DND-41 (cell line): Measurements from ENCODE around the gene KRTAP5-6.
A peak's percentile ranks its signal among the peaks of the same experiment; 100 is the strongest.

Source experiments
- ATAC-seq: fragments of 200-7000 bp; cut with Tn5 transposase; 3 replicates; pipeline ENCODE4 v1.9.1; 2021; ENCODE audit warnings: low read depth; ENCODE audit not compliant: insufficient read depth
- DNase-seq: peaks from one replicate; pipeline ENCODE4 v3.0.0-alpha.2; 2020
- H2AFZ ChIP-seq: 2 replicates; pipeline ENCODE4 v1.6.0; 2012; ENCODE audit warnings: low read depth, low read length
- H3K27ac ChIP-seq: 2 replicates; pipeline ENCODE4 v1.5.1; 2012; ENCODE audit warnings: low read length, inconsistent platforms
- H3K27me3 ChIP-seq: fragments of 200-600 bp; sonication (generic); 2 replicates; pipeline ENCODE4 v1.6.0; 2012; ENCODE audit warnings: low read length, mild to moderate bottlenecking, inconsistent platforms; ENCODE audit not compliant: insufficient read depth, poor library complexity
- H3K36me3 ChIP-seq: 2 replicates; pipeline ENCODE4 v1.5.1; 2012; ENCODE audit warnings: low read length, inconsistent platforms; ENCODE audit not compliant: insufficient read depth
- H3K4me1 ChIP-seq: 2 replicates; pipeline ENCODE4 v1.5.1; 2012; ENCODE audit warnings: mild to moderate bottlenecking, low read length; ENCODE audit not compliant: insufficient read depth
- H3K4me2 ChIP-seq: 2 replicates; pipeline ENCODE4 v1.6.0; 2012; ENCODE audit warnings: mild to moderate bottlenecking, moderate library complexity, low read length, inconsistent platforms; ENCODE audit not compliant: insufficient read depth
- H3K4me3 ChIP-seq, 2 experiments: fragments of 200-600 bp in 1 of 2; shearing (Covaris generic) in 1 of 2; 2 replicates each; pipeline ENCODE4 v1.5.1; 2012 to 2016; ENCODE audit warnings: inconsistent platforms in 2 of 2, low read length in 2 of 2, mild to moderate bottlenecking in 2 of 2, low read depth in 1 of 2, moderate library complexity in 1 of 2
- H3K79me2 ChIP-seq: 2 replicates; pipeline ENCODE4 v1.6.0; 2012; ENCODE audit warnings: low read length, inconsistent platforms; ENCODE audit not compliant: insufficient read depth
- H3K9ac ChIP-seq: 2 replicates; pipeline ENCODE4 v1.6.0; 2012; ENCODE audit warnings: low read depth, mild to moderate bottlenecking, inconsistent platforms, low read length, moderate library complexity
- H3K9me3 ChIP-seq: 2 replicates; pipeline ENCODE4 v1.5.1; 2012; ENCODE audit warnings: low read length, moderate library complexity, mild to moderate bottlenecking, inconsistent platforms; ENCODE audit not compliant: insufficient read depth, severe bottlenecking
- H4K20me1 ChIP-seq: 2 replicates; pipeline ENCODE4 v1.6.0; 2012; ENCODE audit warnings: low read length; ENCODE audit not compliant: insufficient read depth
- EZH2 ChIP-seq: IDR thresholded peaks from 3 replicates; pipeline ENCODE4 v1.6.1; 2012; ENCODE audit warnings: borderline replicate concordance, low read depth, mild to moderate bottlenecking, moderate library complexity, low read length, inconsistent platforms; ENCODE audit not compliant: severe bottlenecking
- TF ChIP-seq, protein P1 (sequence below): IDR thresholded peaks from 2 replicates; pipeline ENCODE4 v1.5.1; 2012; ENCODE audit warnings: borderline replicate concordance, low read length, moderate library complexity, mild to moderate bottlenecking; ENCODE audit not compliant: poor library complexity, severe bottlenecking; ENCODE audit errors: extremely low read depth

The KRTAP5-6 gene

DNA sequence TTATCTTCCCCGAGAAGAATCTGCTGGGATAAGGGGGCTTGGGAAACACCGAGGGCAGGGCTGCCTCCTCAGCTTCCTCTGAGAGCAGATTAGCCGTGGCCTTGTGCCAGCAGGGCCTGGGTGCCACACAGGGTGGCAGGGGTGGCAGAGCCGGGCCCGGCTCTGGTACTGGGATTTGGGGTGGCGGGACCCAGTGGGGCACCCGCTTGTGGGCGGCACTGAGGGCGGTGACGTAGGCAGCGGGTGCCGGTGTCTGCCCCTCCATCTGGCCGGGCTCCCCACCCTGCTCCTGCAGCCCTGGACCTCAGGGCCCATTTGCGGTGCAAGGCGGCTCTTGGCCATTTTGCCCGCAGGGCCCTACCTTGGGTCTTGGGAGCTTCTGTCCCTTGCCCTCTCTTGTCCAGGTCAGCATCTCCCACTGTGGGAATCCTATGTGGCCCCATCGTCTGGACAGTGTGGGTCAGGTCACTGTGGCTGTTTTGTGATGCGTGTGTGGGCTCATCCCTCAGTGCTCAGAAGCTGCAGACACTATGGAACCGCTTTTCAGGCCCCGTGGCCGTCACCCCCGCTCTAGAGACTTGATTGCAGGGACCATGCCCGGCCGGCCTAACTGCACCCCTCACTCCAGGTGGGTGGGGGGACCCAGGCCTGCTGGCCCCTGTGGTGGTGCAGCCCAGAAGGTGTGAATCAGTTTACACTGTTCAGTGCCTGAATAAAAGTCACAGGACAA, 29.7 kb upstream of the KRTAP5-6 start:
- Histone ChIP-seq H3K27me3 (peaks cover 24% of the 10 kb centered on the region), H3K4me2 (no peak overlapping the region), H2AFZ (no peak overlapping the region), H3K79me2 (no peaks in the 10 kb centered on the region), H4K20me1 (0 out of 2 replicates have a peak, but pooled peaks cover 2% of the 10 kb centered on the region), H3K9ac (no peak overlapping the region), H3K9me3 (no peaks in the 10 kb centered on the region), H3K4me3 (no peak overlapping the region), H3K27ac (no peak overlapping the region), H3K36me3 (no peaks in the 10 kb centered on the region), H3K4me1 (no peaks in the 10 kb centered on the region)
- no peak for ATAC-seq
- DNase-seq = no peak
- TF ChIP-seq, protein P1, sequence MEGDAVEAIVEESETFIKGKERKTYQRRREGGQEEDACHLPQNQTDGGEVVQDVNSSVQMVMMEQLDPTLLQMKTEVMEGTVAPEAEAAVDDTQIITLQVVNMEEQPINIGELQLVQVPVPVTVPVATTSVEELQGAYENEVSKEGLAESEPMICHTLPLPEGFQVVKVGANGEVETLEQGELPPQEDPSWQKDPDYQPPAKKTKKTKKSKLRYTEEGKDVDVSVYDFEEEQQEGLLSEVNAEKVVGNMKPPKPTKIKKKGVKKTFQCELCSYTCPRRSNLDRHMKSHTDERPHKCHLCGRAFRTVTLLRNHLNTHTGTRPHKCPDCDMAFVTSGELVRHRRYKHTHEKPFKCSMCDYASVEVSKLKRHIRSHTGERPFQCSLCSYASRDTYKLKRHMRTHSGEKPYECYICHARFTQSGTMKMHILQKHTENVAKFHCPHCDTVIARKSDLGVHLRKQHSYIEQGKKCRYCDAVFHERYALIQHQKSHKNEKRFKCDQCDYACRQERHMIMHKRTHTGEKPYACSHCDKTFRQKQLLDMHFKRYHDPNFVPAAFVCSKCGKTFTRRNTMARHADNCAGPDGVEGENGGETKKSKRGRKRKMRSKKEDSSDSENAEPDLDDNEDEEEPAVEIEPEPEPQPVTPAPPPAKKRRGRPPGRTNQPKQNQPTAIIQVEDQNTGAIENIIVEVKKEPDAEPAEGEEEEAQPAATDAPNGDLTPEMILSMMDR = no peak
- TF ChIP-seq EZH2 = no peak

GRCh38 chr11:1667906-1668305, 29.1 kb upstream of the KRTAP5-6 start:
- H3K9me3 ChIP-seq = no peaks in the 10 kb centered on the region
- no peak for DNase-seq
- 0 out of 2 replicates have a peak, but pooled peaks cover 2% of the 10 kb centered on the region for H4K20me1 ChIP-seq
- H3K4me1 ChIP-seq = no peaks in the 10 kb centered on the region
- H3K79me2 ChIP-seq = no peaks in the 10 kb centered on the region
- no peaks in the 10 kb centered on the region for H3K36me3 ChIP-seq
- H3K27ac ChIP-seq = no peak overlapping the region
- H3K27me3 ChIP-seq = peaks cover 24% of the 10 kb centered on the region
- H3K4me2 ChIP-seq = no peak overlapping the region
- no peak overlapping the region for H2AFZ ChIP-seq
- no peak overlapping the region for H3K9ac ChIP-seq
- no peak overlapping the region for H3K4me3 ChIP-seq
- no peak for ATAC-seq
- no peak for TF ChIP-seq EZH2
- TF ChIP-seq, protein P1 = no peak

DNA sequence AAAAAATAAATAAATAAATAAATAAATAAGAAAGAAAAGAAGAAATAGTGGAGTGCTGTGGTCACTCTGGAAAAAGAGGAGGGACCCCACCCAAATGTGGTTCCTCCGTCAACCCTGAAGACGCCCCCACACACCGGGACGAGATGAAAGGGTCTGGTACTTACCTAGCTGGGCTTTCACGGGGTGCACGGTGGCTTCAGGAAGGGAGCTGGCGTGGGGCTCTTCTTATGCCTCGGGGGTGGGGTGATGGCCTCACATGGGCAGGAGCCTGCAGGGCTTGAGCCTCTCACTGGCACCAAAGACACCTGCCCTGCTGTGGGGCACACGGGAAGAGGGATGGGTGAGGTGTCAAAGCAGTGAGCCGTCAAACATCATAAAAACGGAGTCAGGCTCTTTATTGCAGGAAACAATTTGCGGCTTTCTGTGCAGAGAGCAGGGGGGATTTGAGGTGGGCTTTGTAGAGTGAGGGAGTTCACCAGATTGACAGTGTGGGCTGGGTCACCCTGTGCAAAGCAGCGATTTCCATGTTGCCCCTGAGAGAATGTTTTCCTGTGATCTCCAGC, 28.0 kb upstream of the KRTAP5-6 start:
- DNase-seq (no peak), ATAC-seq (peak; percentile 37; the same call in 1 of the 3 replicates)
- Histone ChIP-seq H3K79me2 (no peaks in the 10 kb centered on the region), H3K4me1 (no peaks in the 10 kb centered on the region), H3K36me3 (no peaks in the 10 kb centered on the region), H3K4me2 (no peak overlapping the region), H2AFZ (no peak overlapping the region), H4K20me1 (0 out of 2 replicates have a peak, but pooled peaks cover 2% of the 10 kb centered on the region), H3K27me3 (peaks cover 24% of the 10 kb centered on the region), H3K9me3 (no peaks in the 10 kb centered on the region), H3K9ac (no peak overlapping the region), H3K4me3 (no peak overlapping the region), H3K27ac (no peak overlapping the region)
- no peak for TF ChIP-seq EZH2
- TF ChIP-seq, protein P1 = no peak
